Astrocyte of the spinal cord (primary cell): ENCODE results near the gene DDX17.

Source experiments
- DNase-seq: peaks from one replicate; pipeline ENCODE4 v3.0.0; 2011; ENCODE audit warnings: low read depth, low spot score
- H3K4me3 ChIP-seq: 2 replicates; pipeline ENCODE4 v1.5.1; 2011; ENCODE audit warnings: low read depth, mild to moderate bottlenecking, low read length, moderate library complexity
- in situ Hi-C: cut with HindIII; loops from 2 replicates; pipeline ENCODE4 v1.10.0; 2017; ENCODE audit warnings: low sequenced_read_pairs
- TF ChIP-seq, protein P1 (sequence below): IDR thresholded peaks from 2 replicates; pipeline ENCODE4 v1.5.1; 2012; ENCODE audit warnings: low read depth, mild to moderate bottlenecking, low read length, inconsistent platforms

DDX17 gene

DNA sequence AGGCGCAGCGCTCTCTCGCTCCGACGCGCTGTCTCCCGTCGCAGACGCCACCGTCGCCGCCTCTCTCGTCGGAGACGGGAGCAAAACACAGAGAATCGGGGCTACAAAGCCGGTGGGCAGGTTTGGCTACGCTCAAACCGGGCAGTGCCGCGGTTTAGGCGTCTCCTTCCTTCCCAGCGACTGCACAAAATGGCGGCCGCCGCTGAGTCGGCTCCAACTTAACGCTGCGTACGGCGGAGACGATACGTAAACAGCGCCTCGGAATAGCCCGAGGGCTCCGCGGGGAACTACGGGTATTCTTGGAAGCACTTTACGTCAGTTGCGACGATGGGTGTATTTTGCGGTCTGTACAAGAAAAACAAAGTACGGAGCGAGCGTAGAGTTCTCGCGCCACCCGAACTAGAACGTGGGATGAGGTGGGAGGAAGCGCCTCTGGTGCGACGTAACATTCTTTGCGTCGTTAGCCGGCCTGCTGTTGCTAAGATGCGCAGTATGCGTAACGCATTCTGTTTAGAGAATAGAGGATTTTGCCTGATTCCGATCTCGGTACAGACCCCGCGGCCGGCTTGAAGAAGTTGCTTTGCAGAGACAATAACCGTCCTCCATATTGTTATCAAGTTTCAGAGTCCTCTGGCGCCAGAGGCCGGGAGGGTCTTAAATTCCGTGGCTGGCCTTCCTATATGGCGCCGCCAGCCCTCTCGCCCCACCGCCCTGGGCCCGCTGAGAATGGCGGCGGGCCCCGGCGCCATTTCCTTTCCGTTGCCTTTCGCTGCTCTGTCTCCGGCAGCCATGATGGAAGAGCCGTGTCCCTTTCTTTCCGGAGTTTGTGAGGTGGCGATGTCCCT, at the start of gene DDX17:
DDX17 (minus strand) TSS at position 194 of the 845 bp plus-strand sequence.
- TF ChIP-seq, protein P1, sequence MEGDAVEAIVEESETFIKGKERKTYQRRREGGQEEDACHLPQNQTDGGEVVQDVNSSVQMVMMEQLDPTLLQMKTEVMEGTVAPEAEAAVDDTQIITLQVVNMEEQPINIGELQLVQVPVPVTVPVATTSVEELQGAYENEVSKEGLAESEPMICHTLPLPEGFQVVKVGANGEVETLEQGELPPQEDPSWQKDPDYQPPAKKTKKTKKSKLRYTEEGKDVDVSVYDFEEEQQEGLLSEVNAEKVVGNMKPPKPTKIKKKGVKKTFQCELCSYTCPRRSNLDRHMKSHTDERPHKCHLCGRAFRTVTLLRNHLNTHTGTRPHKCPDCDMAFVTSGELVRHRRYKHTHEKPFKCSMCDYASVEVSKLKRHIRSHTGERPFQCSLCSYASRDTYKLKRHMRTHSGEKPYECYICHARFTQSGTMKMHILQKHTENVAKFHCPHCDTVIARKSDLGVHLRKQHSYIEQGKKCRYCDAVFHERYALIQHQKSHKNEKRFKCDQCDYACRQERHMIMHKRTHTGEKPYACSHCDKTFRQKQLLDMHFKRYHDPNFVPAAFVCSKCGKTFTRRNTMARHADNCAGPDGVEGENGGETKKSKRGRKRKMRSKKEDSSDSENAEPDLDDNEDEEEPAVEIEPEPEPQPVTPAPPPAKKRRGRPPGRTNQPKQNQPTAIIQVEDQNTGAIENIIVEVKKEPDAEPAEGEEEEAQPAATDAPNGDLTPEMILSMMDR = no peak
- H3K4me3 ChIP-seq = peak within 1 kb of the TSS; percentile 85
- in situ Hi-C loops = no loop called here
- peak; percentile 97 for DNase-seq

GRCh38 chr22:38554281-38554680, 48.2 kb upstream of the DDX17 start:
- H3K4me3 ChIP-seq = no peak overlapping the region
- in situ Hi-C loops = no loop called here
- peak; percentile 49 for DNase-seq
- TF ChIP-seq, protein P1 = no peak

DNA sequence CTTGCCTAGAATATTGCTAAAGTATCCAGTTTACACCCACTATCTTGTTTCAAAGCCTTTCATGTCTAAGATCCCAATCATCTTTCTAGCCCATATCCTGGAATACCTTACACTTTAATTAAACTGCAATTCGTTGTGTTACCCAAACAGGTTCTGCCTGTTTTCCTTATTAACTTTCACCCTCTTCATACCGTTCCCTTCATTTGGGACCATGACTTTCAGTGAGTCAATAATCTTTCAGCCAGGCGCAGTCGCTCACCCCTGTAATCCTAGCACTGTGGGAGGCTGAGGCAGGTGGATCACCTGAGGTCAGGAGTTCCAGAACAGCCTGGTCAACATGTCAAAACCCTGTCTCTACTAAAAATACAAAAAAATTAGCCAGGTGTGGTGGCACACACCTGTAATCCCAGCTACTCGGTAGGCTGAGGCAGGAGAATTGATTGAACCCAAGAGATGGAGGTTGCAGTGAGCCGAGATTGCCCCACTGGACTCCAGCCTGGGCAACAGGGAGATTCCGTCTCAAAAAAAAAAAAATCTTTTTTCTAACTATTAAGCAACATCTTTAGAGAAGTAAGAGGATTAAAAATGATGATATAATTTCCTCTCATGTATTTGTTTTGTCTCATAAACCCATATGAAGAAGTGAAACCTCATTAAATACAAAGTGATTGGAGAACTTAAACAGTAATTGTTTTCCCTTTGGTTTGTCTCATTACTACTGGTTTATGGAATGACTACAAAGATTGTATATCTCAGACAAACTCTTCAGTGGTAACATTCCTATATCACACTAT, 43.2 kb upstream of the DDX17 start:
- H3K4me3 ChIP-seq = no peak overlapping the region
- DNase-seq = no peak
- TF ChIP-seq, protein P1 = no peak
- in situ Hi-C loops = no loop called here

GRCh38 chr22:38540701-38541100, 34.6 kb upstream of the DDX17 start:
- no peak for DNase-seq
- TF ChIP-seq, protein P1 = no peak
- no peak overlapping the region for H3K4me3 ChIP-seq
- in situ Hi-C loops = no loop called here

DNA sequence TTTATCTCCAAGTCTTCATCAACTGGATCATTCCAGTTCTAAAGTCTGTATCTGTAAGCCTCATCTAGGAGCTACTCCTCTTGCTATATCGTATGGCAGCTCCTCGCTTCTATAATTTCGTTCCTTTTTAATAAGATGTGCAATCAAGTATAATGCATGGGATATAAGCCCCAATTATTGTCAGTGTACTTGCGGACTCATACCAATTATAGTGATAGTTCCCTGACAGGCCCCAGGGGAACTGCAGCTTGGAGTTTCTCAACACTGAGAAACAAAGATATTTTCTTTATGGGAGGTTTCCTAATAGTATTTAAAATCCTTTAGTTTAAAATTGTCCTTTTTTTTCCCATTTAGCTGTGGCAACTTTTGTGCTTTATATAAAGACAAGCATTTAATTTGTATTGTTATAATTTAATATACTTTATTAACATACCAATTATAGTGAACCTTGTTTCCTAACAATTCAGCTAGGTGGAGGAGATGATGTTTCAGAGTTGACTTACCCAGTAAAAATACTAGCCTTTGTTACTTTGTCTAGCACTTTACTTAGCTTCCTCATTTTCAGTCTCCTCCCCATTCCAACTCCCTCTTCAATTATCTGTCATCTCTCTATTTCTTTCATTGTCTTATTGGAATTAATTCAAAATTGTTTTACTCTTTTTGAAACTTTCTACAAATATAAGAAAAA, 25.3 kb upstream of the DDX17 start:
- TF ChIP-seq, protein P1 = no peak
- H3K4me3 ChIP-seq = no peak overlapping the region
- in situ Hi-C loops = no loop called here
- no peak for DNase-seq

DNA sequence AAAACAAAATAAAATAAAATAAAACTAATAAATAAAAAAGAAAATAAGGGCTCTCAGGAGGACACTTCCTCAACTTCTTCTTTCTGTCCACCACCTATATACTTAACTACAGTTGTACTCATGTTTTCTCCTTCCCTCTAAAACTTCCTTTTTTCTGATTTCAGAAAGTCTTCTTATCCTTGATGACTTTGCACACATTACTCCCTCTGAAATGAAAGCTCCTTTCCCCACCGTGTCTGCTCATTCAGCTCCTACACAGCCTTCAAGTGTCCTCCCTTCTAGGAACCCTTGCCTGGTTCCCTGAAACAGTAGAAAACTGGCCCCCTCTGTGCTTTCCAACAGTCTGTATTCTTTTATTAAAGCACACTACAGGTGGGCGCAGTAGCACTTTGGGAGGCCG, 18.3 kb upstream of the DDX17 start:
- no peak for DNase-seq
- in situ Hi-C loops = no loop called here
- TF ChIP-seq, protein P1 = no peak
- H3K4me3 ChIP-seq = no peak overlapping the region
